MM.1S (cell line): ENCODE data around the gene COL8A2.

Experiments used
- DNase-seq: peaks from one replicate; pipeline ENCODE4 v3.0.0-alpha.2; 2015
- H2AFZ ChIP-seq: fragments of 300-600 bp; sonication (generic); 2 replicates; pipeline ENCODE4 v1.6.0; 2016; ENCODE audit warnings: antibody characterized with exemption, low read length
- H3F3A ChIP-seq: fragments of 300-600 bp; sonication (generic); 2 replicates; pipeline ENCODE4 v1.6.1; 2016; ENCODE audit warnings: mild to moderate bottlenecking, antibody characterized with exemption, low read length, moderate library complexity, mixed read lengths; ENCODE audit not compliant: insufficient read depth
- H3K27ac ChIP-seq: fragments of 300-600 bp; sonication (generic); 2 replicates; pipeline ENCODE4 v1.5.1; 2016; ENCODE audit warnings: mild to moderate bottlenecking, low read length
- H3K27me3 ChIP-seq: fragments of 300-600 bp; sonication (generic); replicated peaks from 2 replicates; pipeline ENCODE4 v1.6.0; 2016; ENCODE audit warnings: low read length; ENCODE audit not compliant: insufficient read depth
- H3K36me3 ChIP-seq: fragments of 300-600 bp; sonication (generic); replicated peaks from 2 replicates; pipeline ENCODE4 v1.6.1; 2016; ENCODE audit warnings: mild to moderate bottlenecking, low read length, mixed read lengths; ENCODE audit not compliant: insufficient read depth
- H3K4me1 ChIP-seq: fragments of 300-600 bp; sonication (generic); 2 replicates; pipeline ENCODE4 v1.6.1; 2016; ENCODE audit warnings: low read length, mixed read lengths
- H3K4me2 ChIP-seq: fragments of 300-600 bp; sonication (generic); 2 replicates; pipeline ENCODE4 v1.6.0; 2016; ENCODE audit warnings: low read depth, low read length
- H3K4me3 ChIP-seq: fragments of 300-600 bp; sonication (generic); 2 replicates; pipeline ENCODE4 v1.5.1; 2016; ENCODE audit warnings: low read length, mixed read lengths
- H3K79me2 ChIP-seq: fragments of 300-600 bp; sonication (generic); 2 replicates; pipeline ENCODE4 v1.6.1; 2016; ENCODE audit warnings: mixed run types, low read length, mixed read lengths
- H3K9ac ChIP-seq: fragments of 300-600 bp; sonication (generic); 2 replicates; pipeline ENCODE4 v1.6.1; 2016; ENCODE audit warnings: low read length, mixed read lengths
- H3K9me2 ChIP-seq: fragments of 300-600 bp; sonication (generic); replicated peaks from 2 replicates; pipeline ENCODE4 v1.6.1; 2016; ENCODE audit warnings: mild to moderate bottlenecking, low read length, mixed read lengths; ENCODE audit not compliant: insufficient read depth
- H3K9me3 ChIP-seq: fragments of 300-600 bp; sonication (generic); replicated peaks from 2 replicates; pipeline ENCODE4 v1.6.1; 2016; ENCODE audit warnings: mild to moderate bottlenecking, low read length, mixed read lengths; ENCODE audit not compliant: insufficient read depth
- H4K20me1 ChIP-seq: fragments of 300-600 bp; sonication (generic); 2 replicates; pipeline ENCODE4 v1.6.1; 2016; ENCODE audit warnings: mild to moderate bottlenecking, low read length, moderate library complexity, mixed read lengths; ENCODE audit not compliant: insufficient read depth
- EZH2 ChIP-seq: fragments of 300-600 bp; sonication (generic); optimal IDR thresholded peaks from 2 replicates; pipeline ENCODE3; 2017; ENCODE audit warnings: low read depth, mild to moderate bottlenecking, antibody characterized with exemption, low read length, mixed read lengths
- EZH2phosphoT487 ChIP-seq: fragments of 300-600 bp; sonication (generic); IDR thresholded peaks from 2 replicates; pipeline ENCODE4 v1.6.1; 2018; ENCODE audit warnings: antibody characterized with exemption, low read length
- TF ChIP-seq, protein P1 (sequence below): fragments of 300-600 bp; sonication (generic); IDR thresholded peaks from 2 replicates; pipeline ENCODE4 v1.5.1; 2016; ENCODE audit warnings: antibody characterized with exemption, low read length, mixed read lengths

COL8A2 gene

DNA sequence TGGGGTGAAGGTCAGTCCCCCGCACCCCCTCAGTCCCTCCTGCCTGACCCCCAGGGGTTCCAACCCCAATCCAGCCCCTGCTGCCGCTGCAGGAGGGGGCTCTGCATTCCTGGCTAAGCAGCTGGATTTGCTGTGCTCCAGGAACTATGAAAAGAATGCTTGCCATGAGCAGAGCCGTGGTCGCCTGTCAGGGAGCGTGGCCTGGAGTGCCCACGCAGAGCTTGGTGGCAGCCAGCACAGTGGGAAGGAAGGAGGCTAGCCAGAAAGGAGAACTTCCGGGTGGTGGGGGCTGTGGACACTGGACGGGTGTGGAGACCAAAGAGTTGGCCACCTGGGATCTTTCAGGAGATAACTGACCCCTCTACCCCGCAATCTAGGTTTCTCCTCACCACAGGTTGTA is 5.6 kb downstream of the COL8A2 start:
- H3K9me3 ChIP-seq: no peaks in the 10 kb centered on the region
- H3K27me3 ChIP-seq: peaks cover 18% of the 10 kb centered on the region
- H3K79me2 ChIP-seq: no peaks in the 10 kb centered on the region
- H3K9ac ChIP-seq: no peak overlapping the region
- H4K20me1 ChIP-seq: no peaks in the 10 kb centered on the region
- H3K9me2 ChIP-seq: no peaks in the 10 kb centered on the region
- H3F3A ChIP-seq: no peaks in the 10 kb centered on the region
- no peaks in the 10 kb centered on the region for H3K4me1 ChIP-seq
- no peak for DNase-seq
- no peak overlapping the region for H3K27ac ChIP-seq
- no peaks in the 10 kb centered on the region for H3K36me3 ChIP-seq
- no peak overlapping the region for H2AFZ ChIP-seq
- no peak overlapping the region for H3K4me2 ChIP-seq
- H3K4me3 ChIP-seq: no peak overlapping the region
- no peak for TF ChIP-seq EZH2phosphoT487
- no peak for TF ChIP-seq EZH2
- TF ChIP-seq, protein P1, sequence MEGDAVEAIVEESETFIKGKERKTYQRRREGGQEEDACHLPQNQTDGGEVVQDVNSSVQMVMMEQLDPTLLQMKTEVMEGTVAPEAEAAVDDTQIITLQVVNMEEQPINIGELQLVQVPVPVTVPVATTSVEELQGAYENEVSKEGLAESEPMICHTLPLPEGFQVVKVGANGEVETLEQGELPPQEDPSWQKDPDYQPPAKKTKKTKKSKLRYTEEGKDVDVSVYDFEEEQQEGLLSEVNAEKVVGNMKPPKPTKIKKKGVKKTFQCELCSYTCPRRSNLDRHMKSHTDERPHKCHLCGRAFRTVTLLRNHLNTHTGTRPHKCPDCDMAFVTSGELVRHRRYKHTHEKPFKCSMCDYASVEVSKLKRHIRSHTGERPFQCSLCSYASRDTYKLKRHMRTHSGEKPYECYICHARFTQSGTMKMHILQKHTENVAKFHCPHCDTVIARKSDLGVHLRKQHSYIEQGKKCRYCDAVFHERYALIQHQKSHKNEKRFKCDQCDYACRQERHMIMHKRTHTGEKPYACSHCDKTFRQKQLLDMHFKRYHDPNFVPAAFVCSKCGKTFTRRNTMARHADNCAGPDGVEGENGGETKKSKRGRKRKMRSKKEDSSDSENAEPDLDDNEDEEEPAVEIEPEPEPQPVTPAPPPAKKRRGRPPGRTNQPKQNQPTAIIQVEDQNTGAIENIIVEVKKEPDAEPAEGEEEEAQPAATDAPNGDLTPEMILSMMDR: no peak

GRCh38 chr1:36118447-36119204 is 6.4 kb downstream of the COL8A2 start:
- Histone ChIP-seq H3F3A (no peaks in the 10 kb centered on the region), H3K4me3 (no peak overlapping the region), H3K9ac (no peak overlapping the region), H3K36me3 (no peaks in the 10 kb centered on the region), H4K20me1 (no peaks in the 10 kb centered on the region), H3K79me2 (no peaks in the 10 kb centered on the region), H2AFZ (no peak overlapping the region), H3K9me2 (no peaks in the 10 kb centered on the region), H3K27ac (no peak overlapping the region), H3K27me3 (peaks cover 10% of the 10 kb centered on the region; the same call in 1 of the 2 replicates), H3K9me3 (no peaks in the 10 kb centered on the region), H3K4me1 (no peaks in the 10 kb centered on the region), H3K4me2 (no peak overlapping the region)
- TF ChIP-seq EZH2phosphoT487 (no peak), EZH2 (no peak)
- TF ChIP-seq, protein P1: no peak
- DNase-seq: no peak

GRCh38 chr1:36116901-36117300 is 8.1 kb downstream of the COL8A2 start:
- no peaks in the 10 kb centered on the region for H3F3A ChIP-seq
- no peaks in the 10 kb centered on the region for H3K4me1 ChIP-seq
- H3K27ac ChIP-seq: no peak overlapping the region
- TF ChIP-seq EZH2phosphoT487 (no peak), EZH2 (no peak)
- TF ChIP-seq, protein P1: no peak
- H3K4me2 ChIP-seq: no peak overlapping the region
- no peaks in the 10 kb centered on the region for H3K36me3 ChIP-seq
- H3K4me3 ChIP-seq: no peak overlapping the region
- H3K9me2 ChIP-seq: no peaks in the 10 kb centered on the region
- no peak for DNase-seq
- H3K27me3 ChIP-seq: no peaks in the 10 kb centered on the region
- H3K9me3 ChIP-seq: no peaks in the 10 kb centered on the region
- H3K9ac ChIP-seq: no peak overlapping the region
- no peaks in the 10 kb centered on the region for H4K20me1 ChIP-seq
- no peak overlapping the region for H2AFZ ChIP-seq
- no peaks in the 10 kb centered on the region for H3K79me2 ChIP-seq
